ENCODE data around the gene DDR2.

DNA sequence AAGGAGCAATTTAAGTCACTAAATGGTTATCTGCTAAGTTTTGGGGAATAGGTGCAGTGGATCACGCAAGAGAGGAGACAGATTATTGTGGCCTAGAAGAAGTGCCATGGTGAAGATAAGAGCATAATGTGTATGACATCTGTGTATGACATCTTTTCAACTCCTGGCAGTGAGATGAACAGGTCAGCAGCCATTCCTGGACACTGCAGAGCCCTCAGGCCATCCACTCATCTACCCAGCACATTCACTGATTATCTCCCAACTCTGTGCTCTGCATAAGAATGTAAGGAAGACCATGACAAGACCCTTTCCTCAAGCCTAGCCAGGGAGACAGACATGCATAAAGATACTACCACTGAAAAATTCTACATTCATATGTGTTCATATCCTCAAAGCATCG is 73.7 kb downstream of the DDR2 start:
- TF ChIP-seq, protein P1, sequence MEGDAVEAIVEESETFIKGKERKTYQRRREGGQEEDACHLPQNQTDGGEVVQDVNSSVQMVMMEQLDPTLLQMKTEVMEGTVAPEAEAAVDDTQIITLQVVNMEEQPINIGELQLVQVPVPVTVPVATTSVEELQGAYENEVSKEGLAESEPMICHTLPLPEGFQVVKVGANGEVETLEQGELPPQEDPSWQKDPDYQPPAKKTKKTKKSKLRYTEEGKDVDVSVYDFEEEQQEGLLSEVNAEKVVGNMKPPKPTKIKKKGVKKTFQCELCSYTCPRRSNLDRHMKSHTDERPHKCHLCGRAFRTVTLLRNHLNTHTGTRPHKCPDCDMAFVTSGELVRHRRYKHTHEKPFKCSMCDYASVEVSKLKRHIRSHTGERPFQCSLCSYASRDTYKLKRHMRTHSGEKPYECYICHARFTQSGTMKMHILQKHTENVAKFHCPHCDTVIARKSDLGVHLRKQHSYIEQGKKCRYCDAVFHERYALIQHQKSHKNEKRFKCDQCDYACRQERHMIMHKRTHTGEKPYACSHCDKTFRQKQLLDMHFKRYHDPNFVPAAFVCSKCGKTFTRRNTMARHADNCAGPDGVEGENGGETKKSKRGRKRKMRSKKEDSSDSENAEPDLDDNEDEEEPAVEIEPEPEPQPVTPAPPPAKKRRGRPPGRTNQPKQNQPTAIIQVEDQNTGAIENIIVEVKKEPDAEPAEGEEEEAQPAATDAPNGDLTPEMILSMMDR (conservative IDR thresholded peaks at IDR 0.05; ENCODE audit: low read length): no peak
- TF ChIP-seq EZH2phosphoT487 (IDR thresholded peaks at IDR 0.05; ENCODE audit: borderline replicate concordance, low read depth, low read length): no peak

Measured in OCI-LY7 (cell line).